HEK293T (cell line): Measurements from ENCODE around the gene TIMM29.
A peak's percentile ranks its signal among the peaks of the same experiment; 100 is the strongest.

Experiments
- CTCF ChIA-PET: fragments of 350-600 bp; formaldehyde crosslinking; extraction: SDS; loops from one replicate; lab custom pipeline; 2021; ENCODE audit warnings: antibody characterized with exemption, inconsistent platforms; lab: Yijun Ruan, JAX
- POLR2A ChIA-PET: fragments of 350-600 bp; formaldehyde crosslinking; extraction: SDS; loops from one replicate; lab custom pipeline; 2020; ENCODE audit warnings: antibody characterized with exemption, inconsistent platforms; lab: Yijun Ruan, JAX
- DNase-seq: peaks from one replicate; pipeline ENCODE4 v3.0.0; 2012; ENCODE audit warnings: mixed read lengths; ENCODE audit errors: extremely low spot score
- ARNT ChIP-seq: fragments of 450-650 bp; IDR thresholded peaks from 2 replicates; pipeline ENCODE4 v1.6.1; 2017; ENCODE audit warnings: mild to moderate bottlenecking
- BHLHE40 ChIP-seq: fragments of 450-650 bp; IDR thresholded peaks from 2 replicates; pipeline ENCODE4 v1.6.1; 2016; ENCODE audit warnings: mild to moderate bottlenecking, moderate library complexity, borderline replicate concordance
- CTBP1 ChIP-seq: fragments of 450-650 bp; IDR thresholded peaks from 2 replicates; pipeline ENCODE4 v1.6.1; 2016; ENCODE audit warnings: borderline replicate concordance
- ELF4 ChIP-seq: fragments of 450-650 bp; IDR thresholded peaks from 2 replicates; pipeline ENCODE4 v1.6.1; 2017; ENCODE audit warnings: antibody characterized with exemption
- FOXA1 ChIP-seq: fragments of 450-650 bp; IDR thresholded peaks from 2 replicates; pipeline ENCODE4 v1.6.1; 2016; ENCODE audit warnings: mild to moderate bottlenecking
- FOXK2 ChIP-seq: fragments of 450-650 bp; IDR thresholded peaks from 2 replicates; pipeline ENCODE4 v1.6.1; 2016; ENCODE audit warnings: mild to moderate bottlenecking
- FOXM1 ChIP-seq: fragments of 450-650 bp; IDR thresholded peaks from 2 replicates; pipeline ENCODE4 v1.6.1; 2017; ENCODE audit warnings: mild to moderate bottlenecking, borderline replicate concordance
- HDGF ChIP-seq: fragments of 450-650 bp; IDR thresholded peaks from 2 replicates; pipeline ENCODE4 v1.6.1; 2017; ENCODE audit warnings: antibody characterized with exemption, borderline replicate concordance
- L3MBTL2 ChIP-seq: fragments of 450-650 bp; conservative IDR thresholded peaks from 2 replicates; pipeline ENCODE4 v1.6.1; 2016; ENCODE audit warnings: mild to moderate bottlenecking
- LEF1 ChIP-seq: fragments of 450-650 bp; IDR thresholded peaks from 2 replicates; pipeline ENCODE4 v1.6.1; 2017; ENCODE audit warnings: mild to moderate bottlenecking, borderline replicate concordance
- NFRKB ChIP-seq: fragments of 450-650 bp; IDR thresholded peaks from 2 replicates; pipeline ENCODE4 v1.6.1; 2016; ENCODE audit warnings: mild to moderate bottlenecking, moderate library complexity
- PKNOX1 ChIP-seq: fragments of 450-650 bp; IDR thresholded peaks from 2 replicates; pipeline ENCODE4 v1.6.1; 2016
- SP1 ChIP-seq: fragments of 450-650 bp; IDR thresholded peaks from 2 replicates; pipeline ENCODE4 v1.6.1; 2017
- SUZ12 ChIP-seq: fragments of 450-650 bp; IDR thresholded peaks from 2 replicates; pipeline ENCODE4 v1.6.1; 2016; ENCODE audit warnings: mild to moderate bottlenecking
- TARDBP ChIP-seq: fragments of 450-650 bp; IDR thresholded peaks from 2 replicates; pipeline ENCODE4 v1.6.1; 2016
- ZNF384 ChIP-seq: fragments of 450-650 bp; IDR thresholded peaks from 2 replicates; pipeline ENCODE4 v1.6.1; 2016

TIMM29 gene

GRCh38 chr19:10928563-10929401 lies at the start of gene TIMM29, which contains the start of gene YIPF2:
Gene TIMM29, plus strand, starts transcription at chr19:10928811. Its CDS starts 12 bp downstream, at chr19:10928823.
Gene YIPF2, minus strand, starts transcription at chr19:10928639. Its CDS starts 229 bp downstream, at chr19:10928410.
- TF ChIP-seq FOXA1: no peak
- peak; percentile 85 for TF ChIP-seq CTBP1
- no peak for TF ChIP-seq HDGF
- TF ChIP-seq SUZ12: no peak
- TF ChIP-seq FOXK2: peak; percentile 91
- TF ChIP-seq BHLHE40: no peak
- TF ChIP-seq ELF4: peak; percentile 76
- TF ChIP-seq PKNOX1: peak; percentile 87
- no peak for TF ChIP-seq LEF1
- no peak for TF ChIP-seq L3MBTL2
- no peak for TF ChIP-seq TARDBP
- peak; percentile 72 for TF ChIP-seq NFRKB
- no peak for TF ChIP-seq FOXM1
- no peak for TF ChIP-seq ZNF384
- no peak for TF ChIP-seq SP1
- no peak for TF ChIP-seq ARNT
- DNase-seq: peak; percentile 98
- CTCF ChIA-PET: no interaction called here
- POLR2A ChIA-PET: interaction anchor here (1.0 kb wide), 1 partner anchor 10 kb away, joined by 3 read pairs; no protein-coding TSS in a partner anchor

DNA sequence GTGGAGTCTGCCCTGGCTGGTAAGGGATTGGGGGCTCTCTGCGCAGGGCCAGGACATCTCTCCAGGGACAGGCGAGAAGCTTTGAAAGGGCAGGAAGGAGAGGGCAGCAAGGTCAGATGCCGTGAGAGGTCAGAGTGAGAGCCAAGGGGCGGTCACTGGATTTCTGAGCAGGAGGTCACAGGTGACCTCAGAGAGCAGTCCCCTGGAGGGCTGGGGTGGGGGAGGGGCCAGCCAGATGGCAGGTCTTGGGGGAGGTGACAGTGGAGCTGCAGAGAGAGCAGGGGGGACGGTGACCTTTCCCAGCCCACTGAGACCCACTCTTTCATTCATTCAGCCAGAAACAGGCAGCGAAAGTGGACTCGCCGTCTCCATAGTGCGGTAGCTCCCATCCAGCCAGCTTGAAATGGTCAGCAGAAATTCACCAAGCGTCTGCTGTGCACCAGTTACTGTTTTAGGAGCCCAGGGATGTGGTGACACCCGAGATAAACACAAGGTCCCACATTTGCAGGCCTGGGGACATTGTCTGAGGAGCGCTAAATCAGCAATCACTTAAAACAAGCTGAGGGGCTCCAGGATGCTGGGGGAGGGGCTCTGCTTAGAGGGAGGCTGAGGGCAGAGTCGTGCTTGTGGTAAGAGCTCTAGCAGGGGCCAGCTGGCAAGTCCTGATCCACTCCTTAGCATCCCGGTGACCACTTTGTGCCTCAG lies 47.1 kb upstream of the TIMM29 start:
- CTCF ChIA-PET: interaction anchor here (0.7 to 3.4 kb wide), 5 partner anchors 9 to 95 kb away, joined by 3 to 13 read pairs (median 7); partner anchors contain the start of gene CARM1
- TF ChIP-seq BHLHE40: no peak
- no peak for TF ChIP-seq FOXA1
- TF ChIP-seq ZNF384: no peak
- no peak for TF ChIP-seq CTBP1
- no peak for TF ChIP-seq L3MBTL2
- no peak for TF ChIP-seq LEF1
- no peak for TF ChIP-seq ARNT
- TF ChIP-seq FOXM1: no peak
- no peak for TF ChIP-seq SP1
- no peak for TF ChIP-seq PKNOX1
- TF ChIP-seq HDGF: no peak
- TF ChIP-seq TARDBP: no peak
- TF ChIP-seq SUZ12: no peak
- no peak for TF ChIP-seq NFRKB
- no peak for TF ChIP-seq ELF4
- no peak for DNase-seq
- POLR2A ChIA-PET: interaction anchor here (0.7 to 1.7 kb wide), 2 partner anchors 17 to 46 kb away, joined by 3 to 6 read pairs; no protein-coding TSS in a partner anchor

DNA sequence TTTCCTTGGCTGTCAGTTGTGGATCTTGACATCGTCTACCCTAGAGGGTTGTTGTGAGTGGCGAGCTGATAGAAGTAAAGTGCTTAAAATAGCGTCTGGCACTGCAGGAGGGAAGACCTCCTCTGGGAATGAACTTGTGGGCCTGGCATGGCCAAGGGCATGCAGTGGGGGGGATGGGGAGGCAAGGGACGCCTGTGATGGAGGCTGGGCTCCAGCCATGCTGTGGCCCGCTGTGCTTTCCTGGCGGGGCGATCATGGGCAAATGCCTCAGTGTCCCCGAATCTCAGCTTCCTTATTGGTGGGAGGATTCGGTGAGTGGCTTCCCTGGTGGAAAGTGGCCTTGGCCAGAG lies 46.5 kb upstream of the TIMM29 start:
- no peak for TF ChIP-seq FOXK2
- TF ChIP-seq L3MBTL2: no peak
- TF ChIP-seq LEF1: no peak
- TF ChIP-seq PKNOX1: no peak
- TF ChIP-seq TARDBP: no peak
- TF ChIP-seq ZNF384: no peak
- TF ChIP-seq FOXA1: no peak
- TF ChIP-seq NFRKB: no peak
- no peak for TF ChIP-seq SUZ12
- TF ChIP-seq SP1: no peak
- TF ChIP-seq ELF4: no peak
- ChIA-PET CTCF (interaction anchor here (0.8 to 1.6 kb wide), 3 partner anchors 10 to 17 kb away, joined by 4 to 7 read pairs (median 7); partner anchors contain the start of gene CARM1), POLR2A (interaction anchor here (1.7 kb wide), 1 partner anchor 47 kb away, joined by 6 read pairs; no protein-coding TSS in a partner anchor)
- no peak for DNase-seq

DNA sequence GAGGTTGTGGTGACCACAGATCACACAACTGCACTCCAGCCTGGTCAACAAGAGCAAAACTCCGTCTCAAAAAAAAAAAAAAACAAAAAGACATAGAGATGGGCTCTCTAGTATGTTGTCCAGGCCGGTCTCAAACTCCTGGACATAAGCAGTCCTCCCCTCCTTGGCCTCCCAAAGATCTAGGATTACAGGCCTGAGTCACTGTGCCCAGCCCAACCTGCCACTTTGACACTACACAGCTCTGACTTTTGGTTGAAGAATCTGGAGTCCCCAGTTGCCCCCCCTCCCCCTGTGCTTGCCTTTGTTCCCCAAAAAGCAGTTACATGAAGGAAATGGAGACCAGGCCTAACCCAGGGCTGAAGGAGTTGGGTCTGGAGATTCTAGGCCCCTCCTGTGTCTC lies 44.3 kb upstream of the TIMM29 start:
- CTCF ChIA-PET: interaction anchor here (0.6 to 1.1 kb wide), 3 partner anchors 13 to 72 kb away, joined by 3 to 4 read pairs (median 4); partner anchors contain the start of gene CARM1
- TF ChIP-seq BHLHE40 (no peak), ELF4 (no peak), LEF1 (no peak), FOXA1 (no peak), CTBP1 (no peak), NFRKB (no peak), FOXK2 (no peak), L3MBTL2 (no peak), ZNF384 (no peak), TARDBP (no peak), FOXM1 (no peak), SP1 (no peak), HDGF (no peak), ARNT (no peak), SUZ12 (no peak), PKNOX1 (no peak)
- no peak for DNase-seq
- POLR2A ChIA-PET: no interaction called here
